HG03378 (cell line): ENCODE measurements around the gene TSKU.

Experiments
- ATAC-seq: cut with Tn5 transposase; IDR thresholded peaks from one replicate; pipeline ENCODE4 v1.9.1; 2021; ENCODE audit warnings: mild to moderate bottlenecking, moderate library complexity; ENCODE audit not compliant: unreplicated experiment

TSKU gene

DNA sequence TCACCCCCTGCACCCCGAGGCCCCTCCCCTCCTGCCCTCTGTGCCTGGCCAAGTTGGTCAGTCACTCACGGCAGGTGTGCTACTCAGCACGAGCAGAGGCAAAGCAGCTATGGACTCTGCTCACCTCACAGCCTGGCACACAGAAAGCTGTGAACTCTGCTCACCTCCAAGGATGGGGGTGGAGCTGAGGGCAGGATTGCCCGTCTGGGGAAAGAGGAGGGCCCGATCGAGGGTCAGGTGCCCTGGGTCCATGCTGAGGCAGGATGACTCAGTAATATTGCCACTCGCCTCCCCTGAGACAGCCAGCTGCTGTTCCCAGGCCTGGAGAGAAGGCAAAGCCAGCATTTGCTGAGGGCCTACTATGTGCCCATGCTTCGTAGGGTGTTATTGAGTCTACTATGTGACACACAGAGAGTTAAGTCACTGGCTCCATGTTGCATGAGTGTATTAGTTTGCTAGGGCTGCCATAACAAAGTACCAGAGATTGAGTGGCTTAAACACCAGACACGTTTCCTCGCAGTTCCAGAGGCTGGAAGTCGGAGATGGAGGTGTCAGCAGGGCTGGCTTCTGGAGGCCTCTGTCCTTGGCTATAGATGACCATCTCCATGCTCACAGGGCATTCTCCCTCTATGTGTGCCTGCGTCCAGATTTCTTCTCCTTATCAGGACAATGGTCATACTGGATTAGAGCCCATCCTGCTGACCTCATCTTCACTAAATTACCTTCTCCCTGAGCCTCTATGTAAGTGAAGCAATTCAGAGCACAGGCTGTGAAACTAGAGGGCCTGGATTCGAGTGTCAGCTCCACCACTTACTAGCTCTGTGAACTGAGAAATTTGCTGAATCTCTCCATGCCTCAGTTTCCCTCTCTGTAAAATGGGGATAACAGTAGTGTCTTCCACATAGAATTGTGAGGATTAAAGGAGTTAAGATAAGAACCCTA lies 13.2 kb upstream of the TSKU start:
- ATAC-seq: no peak

DNA sequence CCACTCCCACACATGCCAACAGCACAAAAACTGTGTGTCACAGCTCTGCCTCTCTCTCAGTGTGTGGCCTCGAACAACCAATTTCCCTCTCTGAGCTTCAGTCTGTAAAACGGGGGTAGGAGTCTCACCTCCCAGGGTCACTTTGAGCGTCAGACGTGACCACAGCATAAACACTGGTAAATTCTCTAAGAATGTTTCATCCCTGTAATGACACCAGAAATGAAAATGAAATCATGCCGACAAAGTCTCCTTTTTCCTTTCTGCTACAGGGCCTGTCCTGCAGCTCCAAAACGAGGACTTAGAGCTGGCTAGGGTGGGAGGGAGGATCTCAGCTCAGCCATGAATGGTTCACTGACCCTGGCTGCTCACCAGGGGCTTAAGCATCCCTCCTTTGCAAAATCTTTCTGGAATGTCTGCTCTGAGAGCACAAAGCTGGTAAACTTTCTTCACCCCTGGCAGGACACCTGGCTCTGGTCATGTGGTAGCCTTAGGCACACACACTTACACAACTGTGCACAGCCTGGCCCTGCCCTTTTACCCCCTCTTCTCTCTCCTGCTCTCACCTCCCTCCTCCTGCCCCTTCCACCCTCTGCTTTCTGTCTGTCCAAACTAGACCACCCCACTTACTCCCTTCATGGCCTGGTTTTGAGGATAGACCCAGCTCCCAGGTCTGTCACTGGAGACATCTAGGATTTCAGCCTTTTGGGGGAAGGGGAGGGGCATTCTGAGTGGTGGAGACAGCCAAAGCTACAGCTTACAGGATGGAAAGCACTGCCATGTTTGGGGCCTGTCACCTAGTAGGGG lies 12.3 kb upstream of the TSKU start:
- ATAC-seq: no peak

DNA sequence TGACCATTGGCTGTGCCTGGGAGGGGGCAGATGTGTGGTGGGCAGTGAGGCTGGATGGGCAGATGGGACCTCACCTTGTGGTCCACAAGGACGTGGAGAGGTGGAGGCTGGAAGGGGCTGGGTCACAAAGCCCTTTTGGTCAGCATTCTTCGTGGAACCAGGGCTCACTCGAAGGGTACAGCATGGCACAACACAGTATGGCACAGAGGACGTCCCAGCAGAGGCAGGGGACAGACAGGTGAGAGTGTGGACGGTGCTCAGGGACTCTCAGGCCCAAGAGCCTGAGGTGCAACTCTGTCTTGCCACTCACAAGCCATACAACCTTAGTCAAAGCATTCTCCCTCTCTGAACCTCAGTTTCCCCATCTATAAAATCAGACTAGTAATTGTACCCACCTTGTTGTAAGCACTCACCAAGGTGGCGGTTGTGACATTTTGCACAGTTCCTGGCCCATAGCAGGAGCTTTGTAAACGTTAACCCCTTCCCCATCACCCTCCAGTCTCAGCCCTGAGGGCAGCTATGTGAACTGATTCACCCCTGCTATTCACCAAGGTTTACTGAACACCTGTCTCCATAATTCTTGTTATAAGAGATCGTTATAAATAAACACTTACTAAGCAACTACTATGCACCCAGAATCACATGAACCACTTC lies 11.6 kb upstream of the TSKU start:
- no peak for ATAC-seq

DNA sequence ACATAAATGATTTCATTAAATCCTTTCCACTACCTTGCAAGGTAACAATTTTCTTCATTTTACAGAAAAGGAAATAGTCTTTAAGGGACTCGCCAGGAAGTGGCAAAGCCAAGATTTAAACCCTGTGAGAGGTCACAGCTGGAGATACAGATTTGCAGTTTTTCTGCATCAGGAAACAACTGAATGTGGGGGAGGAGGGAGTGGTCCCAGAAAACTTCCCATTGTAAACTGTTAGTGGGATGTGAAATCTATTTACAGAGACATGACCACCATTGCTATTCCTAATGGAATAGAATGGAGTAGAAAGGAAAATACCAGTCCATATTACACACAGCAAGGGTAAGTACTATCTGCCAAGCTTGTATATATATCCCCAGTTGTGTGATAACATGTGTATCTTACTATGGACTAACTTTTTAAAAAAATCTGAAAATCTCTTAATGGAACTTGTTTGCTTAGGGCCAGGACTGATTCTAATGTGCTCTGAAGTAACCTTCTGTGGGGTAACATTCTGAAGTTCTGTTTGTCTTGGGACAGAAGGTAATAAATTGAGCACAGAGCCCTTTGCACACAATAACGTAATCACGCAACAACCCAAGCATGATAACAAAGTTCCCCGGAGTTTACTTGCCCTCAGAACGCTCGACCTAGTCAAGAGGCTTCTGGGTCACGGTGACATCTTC lies 10.9 kb upstream of the TSKU start:
- no peak for ATAC-seq

DNA sequence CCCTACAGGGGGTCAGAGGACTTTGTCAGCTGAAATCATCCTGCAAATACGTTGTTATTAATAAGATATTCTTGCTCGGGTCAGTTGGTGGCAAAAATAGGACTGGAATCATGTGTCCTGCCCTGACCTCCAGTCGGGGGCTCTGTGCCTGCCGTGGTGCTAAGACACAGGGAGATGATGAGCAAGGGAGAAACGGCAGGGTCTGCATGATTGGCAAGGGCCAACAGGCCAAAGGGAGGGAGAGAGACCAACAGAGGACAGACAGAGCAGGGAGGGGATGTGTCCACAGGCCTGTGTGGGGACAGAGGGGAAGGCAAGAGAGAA lies 10.4 kb upstream of the TSKU start:
- no peak for ATAC-seq

DNA sequence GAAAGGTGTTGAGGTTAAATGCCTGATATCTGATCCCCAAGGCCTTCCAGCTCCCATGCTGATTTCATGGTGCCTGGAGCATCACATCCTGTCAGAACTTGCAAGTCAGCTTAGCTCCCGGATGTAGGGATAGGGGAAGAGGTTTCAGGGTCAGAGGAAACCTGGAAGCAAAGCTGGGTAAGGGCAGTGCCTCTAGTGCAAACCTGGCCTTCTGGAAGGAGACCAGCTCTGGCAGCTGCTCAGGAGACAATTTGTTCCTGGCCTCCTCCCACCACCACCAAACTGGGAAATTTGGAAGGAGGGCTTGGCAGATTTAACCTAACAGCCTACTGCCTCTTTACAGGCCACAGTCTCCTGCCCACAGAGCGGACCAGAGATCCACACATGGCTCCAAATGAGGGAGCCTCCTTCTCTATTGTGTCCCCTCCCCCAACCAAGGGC lies 9.2 kb upstream of the TSKU start:
- no peak for ATAC-seq

DNA sequence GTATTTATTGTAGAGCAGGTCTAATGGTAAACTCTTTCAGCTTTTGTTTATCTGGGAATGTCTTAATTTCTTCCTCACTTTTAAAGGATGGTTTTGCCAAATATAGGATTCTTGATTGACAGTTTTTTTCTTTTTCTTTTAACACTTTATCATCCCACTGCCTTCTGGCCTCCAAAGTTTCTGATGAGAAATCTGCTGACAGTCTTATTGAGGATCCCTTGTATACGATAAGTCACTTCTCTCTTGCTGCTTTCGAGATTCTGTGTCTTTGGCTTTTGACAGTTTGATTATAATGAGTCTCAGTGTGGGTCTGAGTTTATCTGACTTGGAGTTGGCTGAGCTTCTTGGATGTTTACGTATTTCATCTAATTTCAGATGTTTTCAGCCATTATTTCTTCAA lies 6.7 kb upstream of the TSKU start:
- ATAC-seq: no peak

DNA sequence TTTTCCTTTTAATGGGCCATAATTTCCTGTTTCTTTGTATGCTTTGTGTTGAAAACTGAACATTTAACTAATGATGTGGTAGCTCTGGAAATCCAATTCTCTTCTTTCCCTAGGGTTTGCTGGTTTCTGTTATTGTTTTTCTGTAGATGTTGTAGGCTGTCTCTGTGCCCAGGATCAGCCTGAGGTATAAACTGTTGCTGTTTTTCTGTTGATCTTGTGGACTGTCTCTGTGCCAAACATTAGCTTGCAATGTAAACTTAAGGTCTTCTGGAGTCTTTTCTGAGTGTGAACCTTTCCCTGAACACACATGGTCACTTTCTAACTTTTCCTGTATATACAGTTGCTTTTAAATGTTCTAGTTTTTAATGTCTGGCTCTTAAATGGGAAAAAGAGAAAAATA lies 5.9 kb upstream of the TSKU start:
- no peak for ATAC-seq

DNA sequence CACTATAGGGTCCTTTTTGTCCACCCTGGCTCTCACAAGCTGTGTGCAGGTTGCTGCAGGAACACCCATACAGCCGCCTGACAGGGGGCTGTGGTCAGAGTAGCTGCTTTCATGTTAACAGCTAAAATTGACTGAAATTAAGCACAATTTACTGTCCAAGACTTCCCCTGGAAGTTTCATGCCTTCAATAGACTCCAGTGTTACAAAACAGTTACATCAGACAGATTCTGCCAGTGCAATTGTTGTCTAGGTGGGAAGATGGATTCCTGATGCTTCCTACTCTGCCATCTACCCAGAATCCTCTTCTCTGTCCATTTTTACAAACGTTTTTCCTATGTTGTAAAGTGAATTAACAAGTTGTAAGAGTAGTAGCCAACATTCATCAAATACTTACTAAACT lies 5.3 kb upstream of the TSKU start:
- ATAC-seq: no peak

DNA sequence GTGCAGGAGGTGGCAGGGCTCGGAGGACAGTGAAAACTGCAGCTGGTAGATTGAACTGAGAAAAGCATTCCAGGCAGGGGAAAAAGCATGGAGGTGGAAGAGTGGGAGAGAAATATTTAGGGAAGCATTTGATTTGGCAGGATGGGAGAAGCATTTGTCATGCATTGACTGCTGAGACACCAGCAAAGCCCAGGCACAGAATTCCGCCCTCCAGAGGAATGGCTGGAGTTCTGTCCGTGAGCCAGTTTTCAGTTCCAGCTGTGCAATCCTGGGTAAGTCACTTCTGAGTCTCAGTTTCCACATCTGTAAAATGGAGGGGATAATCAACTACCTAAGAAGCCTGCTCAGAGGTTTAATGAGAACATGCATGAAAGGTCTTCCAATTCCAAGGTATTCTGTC lies 4.3 kb upstream of the TSKU start:
- ATAC-seq: no peak

DNA sequence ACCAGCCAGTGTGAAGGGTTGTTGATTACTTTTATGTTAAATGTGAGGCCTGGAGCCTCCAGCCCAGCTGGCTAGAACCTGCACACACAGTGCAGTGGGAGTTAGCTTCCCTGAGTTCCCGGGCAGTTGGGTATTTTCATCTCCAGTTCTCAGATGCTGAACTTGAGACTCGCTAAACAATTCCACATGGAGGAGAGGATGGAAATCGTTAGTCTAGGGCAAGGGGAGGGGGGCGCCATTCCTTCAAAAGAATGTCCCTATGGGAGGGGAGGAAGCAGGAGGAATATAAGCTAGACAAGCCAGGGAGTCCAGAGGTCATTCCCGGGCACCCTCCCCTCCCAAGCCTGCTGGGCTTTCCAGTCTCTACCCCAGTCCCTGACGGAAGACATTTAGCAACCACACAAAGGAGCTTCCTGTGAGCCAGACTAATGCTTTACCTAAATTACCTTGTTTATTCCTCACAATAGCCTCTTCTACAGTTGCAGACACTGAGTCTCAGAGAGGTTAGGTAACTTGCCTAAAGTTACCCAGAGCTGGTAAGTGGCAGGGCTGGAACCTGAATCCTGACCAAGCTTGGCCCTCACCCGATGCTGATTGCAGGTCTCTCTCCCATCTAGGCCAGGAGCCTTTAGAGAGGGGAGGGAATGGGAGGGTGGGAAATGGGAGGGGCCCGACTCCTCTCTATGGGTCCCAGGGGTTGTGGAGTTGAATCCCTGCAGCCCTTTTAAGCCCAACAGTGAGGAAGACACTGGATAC lies 1.9 kb upstream of the TSKU start:
- ATAC-seq: no peak

DNA sequence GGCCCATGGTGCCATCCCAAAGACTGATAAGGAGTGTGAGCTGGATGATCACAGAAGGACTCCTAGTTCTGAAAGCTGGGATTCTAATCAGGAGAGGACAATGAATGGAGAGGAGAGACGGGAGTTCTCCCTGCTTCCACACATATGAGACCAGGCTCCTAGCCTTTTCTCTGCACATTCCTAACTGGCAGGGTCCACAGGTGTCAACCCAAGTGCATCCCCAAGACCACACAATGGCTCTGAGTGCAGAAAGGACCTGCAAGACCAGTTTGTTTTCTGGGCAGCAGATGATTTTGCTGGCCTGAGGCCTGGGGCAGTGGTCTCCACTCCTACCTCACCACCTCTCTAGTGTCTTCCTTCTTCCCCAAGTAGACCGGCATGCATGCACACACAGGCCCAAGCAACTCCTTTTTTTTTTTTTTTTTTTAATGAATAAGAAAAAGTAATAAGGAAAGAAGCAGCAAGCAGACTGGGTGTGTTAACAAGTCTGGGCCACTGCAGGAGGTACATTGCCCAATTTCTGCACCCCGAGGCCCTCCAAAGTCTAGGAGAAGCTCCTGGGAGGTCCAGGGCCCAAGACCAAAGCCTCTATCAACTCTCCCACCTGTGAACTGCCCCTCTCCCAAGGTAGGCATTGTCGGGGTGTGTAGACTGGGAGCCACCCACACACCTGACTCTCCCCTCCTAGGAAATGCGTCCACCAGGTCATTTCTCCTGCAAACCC lies 1.2 kb upstream of the TSKU start:
- ATAC-seq: no peak

DNA sequence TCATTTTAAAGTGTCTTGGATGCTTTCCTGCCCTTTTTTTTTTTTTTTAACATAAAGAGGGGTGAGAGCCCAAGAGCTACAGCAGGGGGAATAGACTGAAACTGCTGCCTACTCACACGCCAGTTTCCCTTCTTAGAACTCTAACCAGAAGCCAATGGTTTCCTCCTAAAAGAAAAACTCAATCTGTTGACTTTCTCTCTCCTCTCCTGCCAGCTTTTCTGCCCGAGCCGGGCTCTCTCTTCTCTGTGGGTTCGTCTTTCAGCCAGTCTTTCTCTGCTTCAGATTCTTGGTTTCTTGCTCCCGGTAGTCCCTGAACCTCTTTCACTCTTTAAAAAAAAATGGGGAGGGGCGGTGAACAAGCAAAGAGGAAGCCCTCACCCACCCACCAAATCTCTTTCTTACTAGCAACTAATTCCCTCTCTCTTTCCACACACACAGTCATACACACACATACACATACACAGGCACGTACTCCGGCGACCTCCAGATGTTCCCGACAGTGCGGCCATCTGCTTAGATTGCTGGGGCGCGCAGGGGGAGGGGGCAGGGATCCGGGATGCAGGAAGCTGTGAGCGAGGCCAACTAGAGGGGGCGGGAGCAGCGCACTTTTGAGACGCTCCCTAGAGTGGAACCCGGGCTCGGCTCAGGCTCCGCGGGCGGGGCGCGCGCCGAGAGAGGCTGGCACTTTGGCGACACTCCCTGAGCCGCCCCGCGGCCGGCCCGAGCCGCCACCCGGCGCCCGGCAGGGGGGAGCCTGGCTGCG lies 444 bp upstream of the TSKU start:
- ATAC-seq: no peak

DNA sequence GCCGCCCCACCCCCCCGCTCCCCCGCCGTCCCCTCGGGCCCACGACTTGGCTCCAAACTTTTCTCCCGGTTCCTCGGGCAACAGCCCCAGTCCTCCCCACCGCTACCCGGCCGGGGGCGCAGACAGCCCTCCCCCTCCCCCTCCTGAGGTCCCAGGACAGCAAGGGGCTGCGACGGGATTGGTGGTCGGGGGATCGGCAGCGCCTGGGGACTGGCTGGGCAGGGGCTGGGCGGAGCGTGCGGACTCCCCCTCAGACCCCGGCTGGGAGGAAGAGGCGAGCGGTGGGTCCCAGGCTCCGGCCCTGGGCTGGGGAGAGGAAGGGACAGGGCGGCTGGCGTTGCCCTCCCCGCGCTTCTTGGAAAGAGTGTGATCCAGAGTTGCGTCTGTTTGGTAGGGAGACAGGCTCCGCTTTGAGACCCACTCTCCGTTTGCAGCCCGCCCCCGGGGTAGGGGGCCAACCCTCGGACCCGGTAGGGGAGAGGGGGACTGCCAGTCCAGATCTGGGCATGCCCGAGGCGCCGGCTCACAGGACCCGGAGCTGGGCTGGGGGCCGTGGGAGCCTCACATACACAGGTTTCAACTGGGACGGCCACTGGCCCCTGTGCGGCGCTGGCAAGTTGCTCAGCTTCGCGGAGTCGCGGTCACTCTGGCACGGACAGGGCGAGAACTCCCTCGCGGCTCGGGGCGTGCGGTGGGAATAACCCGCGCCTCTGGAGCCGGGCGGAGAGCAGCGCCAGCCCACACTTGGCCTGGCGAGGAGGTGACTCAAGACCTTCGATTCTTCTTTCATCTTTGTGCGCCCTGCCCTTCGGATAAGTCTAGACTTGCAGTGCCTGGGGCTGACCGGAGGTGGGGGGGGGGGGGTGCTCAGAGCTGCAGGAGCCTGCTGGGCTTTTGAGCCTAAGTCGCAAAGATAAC lies 999 bp downstream of the TSKU start:
- no peak for ATAC-seq

DNA sequence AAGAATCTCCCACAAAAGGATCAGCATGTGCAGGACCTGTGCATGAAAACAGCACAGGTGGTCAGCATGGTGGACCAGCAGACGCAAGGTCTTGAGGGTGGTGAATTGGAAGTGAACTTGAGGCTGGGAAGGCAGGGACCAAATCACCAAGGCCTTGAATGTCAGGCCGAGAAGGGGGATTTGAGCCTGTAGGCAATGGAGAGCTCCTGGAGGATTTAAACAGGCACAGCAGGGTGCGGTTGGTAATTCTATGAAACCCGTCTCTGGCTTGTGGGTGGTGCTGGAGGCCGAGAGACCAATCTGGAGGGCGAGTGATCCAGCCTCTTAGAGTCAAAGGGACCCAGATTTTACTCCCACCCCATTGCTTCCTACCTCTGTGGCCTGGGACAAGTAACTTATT lies 2.4 kb downstream of the TSKU start:
- no peak for ATAC-seq

DNA sequence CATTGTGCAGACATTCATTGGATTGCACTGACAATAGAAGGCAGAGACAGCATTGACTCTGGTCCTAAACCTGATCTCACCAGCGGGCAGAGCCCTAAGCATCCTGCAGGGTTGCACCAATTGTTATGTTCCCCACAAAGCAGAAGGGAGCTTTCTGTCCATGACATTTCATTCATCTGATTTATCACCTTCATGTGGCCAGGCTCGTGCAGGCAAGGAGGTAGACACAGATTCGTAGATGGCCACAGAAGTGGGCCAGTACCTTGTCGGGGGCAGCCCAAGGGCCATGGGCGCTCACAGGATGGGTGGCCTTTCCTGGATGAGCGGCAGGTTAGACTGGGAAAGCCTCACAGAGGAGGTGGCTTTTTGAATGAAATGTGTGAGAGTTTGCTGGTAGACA lies 2.9 kb downstream of the TSKU start:
- ATAC-seq: no peak

DNA sequence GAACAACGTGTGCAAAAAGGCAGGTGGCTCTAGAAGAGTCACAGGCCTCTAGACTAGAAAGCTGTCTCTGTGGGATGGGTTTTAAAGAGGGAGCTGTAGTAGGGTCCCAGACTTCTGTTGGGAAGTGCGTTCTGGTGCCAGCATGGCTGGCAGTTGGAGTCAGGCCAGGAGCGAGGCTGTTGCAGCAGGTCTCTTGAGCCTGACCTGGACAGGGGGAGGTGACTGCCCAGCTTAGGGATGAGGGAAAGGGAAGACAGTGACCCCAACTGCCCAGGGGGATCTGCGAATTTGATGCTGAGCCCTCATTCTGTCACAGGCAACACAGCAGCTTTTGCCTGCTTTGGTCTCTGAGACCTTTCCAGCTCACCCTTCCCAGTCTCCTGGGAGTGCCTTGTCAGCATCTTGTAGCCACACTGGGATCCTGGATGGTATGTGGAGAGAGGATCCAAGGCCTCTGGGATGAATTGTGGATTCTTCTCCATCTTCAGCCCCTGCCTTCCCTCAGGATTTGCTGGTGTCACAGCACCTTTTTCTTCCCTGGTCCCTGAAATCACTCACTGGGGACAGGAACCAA lies 3.4 kb downstream of the TSKU start:
- no peak for ATAC-seq

DNA sequence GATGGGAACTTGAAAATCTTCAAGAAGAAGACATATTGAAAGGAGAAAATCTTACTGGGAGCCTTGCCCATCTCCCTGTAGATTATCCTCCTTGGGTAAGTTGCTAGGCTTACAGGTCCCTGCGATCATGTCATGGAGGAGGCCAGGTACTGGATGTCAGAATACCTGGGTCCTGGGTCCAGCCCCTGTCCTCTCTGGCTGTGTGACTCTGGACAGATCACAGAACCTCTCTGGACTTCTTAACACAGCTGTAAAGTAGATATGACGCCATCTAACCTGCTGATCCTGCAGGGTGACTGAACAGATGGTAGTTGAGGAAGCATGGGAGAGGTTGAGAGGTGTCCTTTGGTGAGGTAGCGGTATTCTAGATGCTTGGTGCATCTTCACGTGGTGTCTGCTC lies 4.1 kb downstream of the TSKU start:
- no peak for ATAC-seq
